Thoracic aorta (tissue), 2 donors: ENCODE data around the gene SERPINB5. TPM values are rescaled to one million over a fixed set of nuclear protein-coding genes. Genes with fewer than 3 reads are reported as not detected.
A peak's percentile ranks its signal among the peaks of the same experiment; 100 is the strongest.

Experiments used
- ATAC-seq: fragments of 150-250 bp; one replicate; pipeline ENCODE4 v1.8.0; 2017; ENCODE audit warnings: low read depth; ENCODE audit not compliant: insufficient number of reproducible peaks, low FRiP score
- DNase-seq: peaks from one replicate; pipeline ENCODE4 v3.0.0-alpha.2; 2020; ENCODE audit warnings: low spot score
- H3K27ac ChIP-seq, 2 donors: fragments of 200-600 bp; sonication (generic); 1 replicate in 1 of 2; 2 replicates in 1 of 2; pipeline ENCODE4 v1.5.1; 2016; ENCODE audit warnings: mild to moderate bottlenecking in 2 of 2, moderate library complexity in 2 of 2
- H3K27me3 ChIP-seq: fragments of 200-600 bp; sonication (generic); replicated peaks from 2 replicates; pipeline ENCODE4 v1.6.0; 2016; ENCODE audit warnings: mild to moderate bottlenecking; ENCODE audit not compliant: insufficient read depth
- H3K36me3 ChIP-seq: fragments of 200-600 bp; sonication (generic); one replicate; pipeline ENCODE4 v1.5.1; 2016
- H3K4me1 ChIP-seq, 2 donors: fragments of 200-600 bp; sonication (generic); 1 replicate in 1 of 2; 2 replicates in 1 of 2; pipeline versions ENCODE4 v1.5.1 to v1.6.0; 2016; ENCODE audit warnings: low read depth in 2 of 2, mild to moderate bottlenecking in 1 of 2; ENCODE audit not compliant: control insufficient read depth in 1 of 2
- H3K4me3 ChIP-seq: fragments of 200-600 bp; sonication (generic); 2 replicates; pipeline ENCODE4 v1.5.1; 2016; ENCODE audit warnings: mild to moderate bottlenecking
- H3K9me3 ChIP-seq: fragments of 200-600 bp; sonication (generic); 2 replicates; pipeline ENCODE4 v1.5.1; 2016
- total RNA-seq, 2 donors: library from RNA; depleted of rRNA; stranded (reverse); fragments of >200 nt; gene quantifications; one replicate each; pipeline versions ENCODE4 v1.1.0 to v1.2.3, GENCODE V29; 2016
- TF ChIP-seq, protein P1 (sequence below): fragments of 200-600 bp; sonication (generic); IDR thresholded peaks from one replicate; pipeline ENCODE4 v1.5.1; 2019; ENCODE audit warnings: antibody characterized with exemption

SERPINB5 gene
- total RNA-seq, 2 donors from 2014 or later = 0.41 to 0.63 TPM

GRCh38 chr18:63438181-63438580 is 38.6 kb upstream of the SERPINB5 start:
- DNase-seq (no peak), ATAC-seq (peak; percentile 72)
- H3K27ac ChIP-seq = peak overlapping the region; percentile 72 to 74
- TF ChIP-seq, protein P1, sequence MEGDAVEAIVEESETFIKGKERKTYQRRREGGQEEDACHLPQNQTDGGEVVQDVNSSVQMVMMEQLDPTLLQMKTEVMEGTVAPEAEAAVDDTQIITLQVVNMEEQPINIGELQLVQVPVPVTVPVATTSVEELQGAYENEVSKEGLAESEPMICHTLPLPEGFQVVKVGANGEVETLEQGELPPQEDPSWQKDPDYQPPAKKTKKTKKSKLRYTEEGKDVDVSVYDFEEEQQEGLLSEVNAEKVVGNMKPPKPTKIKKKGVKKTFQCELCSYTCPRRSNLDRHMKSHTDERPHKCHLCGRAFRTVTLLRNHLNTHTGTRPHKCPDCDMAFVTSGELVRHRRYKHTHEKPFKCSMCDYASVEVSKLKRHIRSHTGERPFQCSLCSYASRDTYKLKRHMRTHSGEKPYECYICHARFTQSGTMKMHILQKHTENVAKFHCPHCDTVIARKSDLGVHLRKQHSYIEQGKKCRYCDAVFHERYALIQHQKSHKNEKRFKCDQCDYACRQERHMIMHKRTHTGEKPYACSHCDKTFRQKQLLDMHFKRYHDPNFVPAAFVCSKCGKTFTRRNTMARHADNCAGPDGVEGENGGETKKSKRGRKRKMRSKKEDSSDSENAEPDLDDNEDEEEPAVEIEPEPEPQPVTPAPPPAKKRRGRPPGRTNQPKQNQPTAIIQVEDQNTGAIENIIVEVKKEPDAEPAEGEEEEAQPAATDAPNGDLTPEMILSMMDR = no peak
- no peaks in the 10 kb centered on the region for H3K9me3 ChIP-seq
- H3K4me1 ChIP-seq = peaks cover 10 to 29% of the 10 kb centered on the region in 2 donors
- no peaks in the 10 kb centered on the region for H3K27me3 ChIP-seq
- no peak overlapping the region for H3K4me3 ChIP-seq
- H3K36me3 ChIP-seq = no peaks in the 10 kb centered on the region

- H3K27ac ChIP-seq = no peak overlapping the region
- ATAC-seq (peak; percentile 75), DNase-seq (no peak)
- no peaks in the 10 kb centered on the region for H3K9me3 ChIP-seq
- no peaks in the 10 kb centered on the region for H3K27me3 ChIP-seq
- TF ChIP-seq, protein P1 = peak; percentile 74
- peaks cover under 1 to 20% of the 10 kb centered on the region in 2 donors for H3K4me1 ChIP-seq
- no peak overlapping the region for H3K4me3 ChIP-seq
- no peaks in the 10 kb centered on the region for H3K36me3 ChIP-seq
These were observed 37.4 kb upstream of the SERPINB5 start for GRCh38 chr18:63439334-63439733.

DNA sequence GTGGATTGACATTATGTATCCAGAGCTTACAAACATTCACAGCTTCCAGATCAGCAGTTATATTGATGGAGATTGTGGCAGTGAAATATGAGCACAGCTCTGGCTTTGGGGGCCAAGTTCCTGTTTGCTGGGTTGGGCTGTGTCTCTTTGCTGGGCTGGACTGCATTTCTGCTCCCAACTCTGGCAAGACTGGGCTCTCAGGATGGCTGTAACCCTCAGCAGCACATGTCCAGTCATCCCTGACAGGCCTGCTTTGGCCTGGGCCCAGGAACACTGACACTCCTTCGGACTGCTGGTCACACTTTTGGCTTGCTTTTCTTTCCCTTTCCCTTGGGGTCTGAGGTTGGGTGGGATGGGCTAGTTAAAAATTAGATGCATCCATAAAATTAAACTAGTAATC is 36.5 kb upstream of the SERPINB5 start:
- H3K27ac ChIP-seq = no peak overlapping the region
- no peaks in the 10 kb centered on the region for H3K27me3 ChIP-seq
- no peak for DNase-seq
- no peaks in the 10 kb centered on the region for H3K36me3 ChIP-seq
- TF ChIP-seq, protein P1 = no peak
- no peaks in the 10 kb centered on the region for H3K9me3 ChIP-seq
- peaks cover 0 to 17% of the 10 kb centered on the region in 2 donors for H3K4me1 ChIP-seq
- no peak overlapping the region for H3K4me3 ChIP-seq
- no peak for ATAC-seq

- no peak for ATAC-seq
- DNase-seq = no peak
- Histone ChIP-seq H3K9me3 (no peaks in the 10 kb centered on the region), H3K36me3 (no peaks in the 10 kb centered on the region), H3K27ac (no peak overlapping the region), H3K27me3 (no peaks in the 10 kb centered on the region), H3K4me1 (peaks cover 0 to 17% of the 10 kb centered on the region in 2 donors), H3K4me3 (no peak overlapping the region)
- TF ChIP-seq, protein P1 = no peak
These were observed 35.9 kb upstream of the SERPINB5 start for GRCh38 chr18:63440881-63441280.

DNA sequence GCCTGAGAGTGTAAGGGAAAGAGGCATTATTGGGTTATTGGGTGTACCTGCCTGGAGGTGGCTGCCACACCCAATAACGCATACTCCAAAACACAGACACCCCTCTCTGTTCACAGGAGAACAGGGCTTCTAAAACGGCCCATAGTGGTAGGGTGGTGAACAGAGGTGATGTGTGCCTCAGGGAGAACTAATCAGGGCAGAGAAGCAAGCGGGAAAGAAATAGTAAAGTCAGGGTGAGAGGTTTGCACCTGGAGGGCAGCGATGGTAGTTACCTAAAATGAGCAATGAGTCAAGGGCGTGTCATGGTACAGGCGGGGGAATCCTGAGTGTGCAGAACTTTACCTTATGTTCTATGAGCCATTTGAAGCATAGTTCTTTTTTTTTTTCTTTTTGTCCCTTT is 32.9 kb upstream of the SERPINB5 start:
- no peak for ATAC-seq
- Histone ChIP-seq H3K4me1 (peaks cover 0 to 6% of the 10 kb centered on the region in 2 donors), H3K27me3 (no peaks in the 10 kb centered on the region)

More for the DNA sequence above, 32.9 kb upstream of the SERPINB5 start:
- TF ChIP-seq, protein P1 = no peak
- H3K9me3 ChIP-seq = no peaks in the 10 kb centered on the region
- no peaks in the 10 kb centered on the region for H3K36me3 ChIP-seq
- DNase-seq = no peak
- H3K27ac ChIP-seq = no peak overlapping the region
- H3K4me3 ChIP-seq = no peak overlapping the region
